ENCODE results near the gene MEIOC. TPM values are rescaled to one million over a fixed set of nuclear protein-coding genes. Genes with fewer than 3 reads are reported as not detected.

Gene MEIOC
- polyA plus RNA-seq, 10 donors = 0.64 to 2.0 (median 1.2) TPM

DNA sequence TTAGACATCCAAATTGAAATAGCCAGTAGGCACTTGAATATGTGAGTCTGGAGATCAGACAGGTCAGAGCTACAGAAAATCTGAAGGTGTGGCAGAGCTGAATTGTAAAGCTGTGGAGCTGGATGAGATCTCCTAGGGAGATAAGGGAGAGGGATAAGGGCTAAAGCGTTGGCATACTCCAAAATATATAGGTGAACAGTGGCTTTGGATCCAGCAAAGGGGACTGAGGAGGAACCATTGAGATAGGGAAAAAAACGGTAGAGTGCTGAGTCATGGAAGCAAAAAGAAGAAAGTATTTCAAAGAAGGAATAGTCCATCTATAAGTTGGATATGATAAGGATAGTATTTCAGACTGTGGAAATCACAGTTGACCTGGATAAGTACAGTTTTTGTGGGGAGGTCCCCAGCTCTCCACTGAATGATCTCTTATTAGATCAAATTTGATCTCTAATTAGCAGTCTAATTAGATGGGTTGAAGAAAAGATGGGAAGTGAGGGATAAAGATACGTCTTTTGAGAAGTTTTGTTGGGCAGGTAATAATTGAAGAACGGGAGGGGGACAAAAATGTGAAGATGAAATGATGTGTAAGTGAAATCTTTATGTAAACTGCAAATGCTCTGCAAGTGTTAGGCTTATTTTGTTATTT is 51.6 kb downstream of the MEIOC start:
- DNase-seq = no peak

DNA sequence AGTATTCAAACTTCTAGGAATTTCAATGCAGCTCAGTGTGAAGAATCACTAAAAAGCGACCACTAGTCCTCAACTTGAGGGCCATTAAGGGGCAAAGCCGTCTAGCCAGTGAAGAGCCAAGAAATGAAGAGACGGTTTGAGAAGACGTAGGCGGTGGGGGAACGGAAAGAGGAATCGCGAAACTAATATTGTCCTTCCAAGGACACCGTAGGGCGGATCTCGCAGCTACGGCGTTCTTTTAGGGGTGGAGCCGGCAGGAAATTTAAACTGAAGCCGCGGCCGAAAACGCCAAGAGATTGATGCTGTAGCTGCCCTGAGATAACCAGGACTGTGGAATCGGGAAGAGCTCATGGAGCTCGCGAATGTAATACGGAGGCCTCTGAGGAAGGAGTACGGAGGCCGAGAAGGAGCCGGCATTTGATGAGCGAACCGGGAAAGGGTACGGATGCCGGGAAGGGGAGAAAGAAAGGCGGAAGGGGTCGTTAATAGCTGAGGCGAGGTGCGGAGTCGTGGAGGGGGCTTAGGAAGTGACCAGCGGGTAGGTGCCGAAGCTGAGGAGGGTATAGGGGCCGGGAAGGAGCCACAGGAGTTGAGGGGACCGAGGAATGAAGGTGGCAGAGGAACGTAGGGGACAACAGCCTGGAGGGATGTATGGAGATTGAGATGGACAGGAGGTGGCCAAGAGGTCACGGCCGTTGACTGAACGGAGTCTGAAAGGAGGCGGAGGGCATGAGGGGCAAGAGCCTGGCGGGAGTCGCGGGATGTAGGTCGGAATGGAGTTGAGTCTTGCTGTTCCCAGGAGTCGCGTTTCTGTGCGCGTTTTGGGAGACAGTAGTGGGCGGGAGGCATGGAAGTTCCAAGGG is 52.4 kb downstream of the MEIOC start, which contains the start of gene DBF4B:
TSS of gene DBF4B (plus strand) at position 265 of the 863 bp plus-strand sequence. CDS start at position 421, 156 bp downstream.
- DNase-seq = peak; percentile 95 to 98 (median 96)

DNA sequence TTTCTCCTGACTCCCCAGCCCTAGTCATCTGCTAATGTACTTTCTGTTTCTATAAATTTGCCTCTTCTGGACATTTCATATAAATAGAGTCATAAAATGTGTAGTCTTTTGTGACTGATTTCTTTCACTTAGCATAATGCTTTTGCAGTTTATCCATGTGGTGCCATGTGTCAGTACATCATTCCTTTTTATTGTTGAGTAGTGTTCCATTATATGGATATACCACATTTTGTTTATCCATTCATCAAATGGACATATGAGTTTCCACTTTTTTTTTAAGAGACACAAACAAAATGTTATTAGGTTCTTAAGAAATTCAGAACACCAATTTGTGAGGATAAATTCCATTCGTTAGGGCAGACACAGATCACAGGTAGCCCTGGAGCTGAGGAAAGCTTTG is 63.2 kb downstream of the MEIOC start:
- no peak for DNase-seq

DNA sequence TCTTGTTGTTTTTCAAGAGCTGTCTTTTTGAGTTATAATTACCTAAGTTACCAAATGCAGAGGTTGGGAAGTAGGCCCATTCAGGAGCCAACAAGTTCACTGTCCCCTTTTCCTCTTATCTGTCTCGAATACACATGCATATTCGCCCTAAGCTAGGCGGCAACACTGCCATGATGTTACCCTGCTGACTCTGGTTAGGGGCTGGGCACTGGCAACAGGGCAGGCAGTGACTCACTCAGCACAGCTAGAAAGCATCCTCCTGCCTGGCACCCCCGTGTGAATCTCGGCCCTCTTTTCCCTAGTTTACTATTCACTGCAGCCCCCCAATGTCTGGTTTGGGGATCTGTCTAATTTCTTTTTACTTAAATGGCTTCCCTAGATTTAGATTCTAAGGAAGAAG is 66.0 kb downstream of the MEIOC start:
- no peak for DNase-seq

Other genes starting within 250 kb of the MEIOC start
- 10 to 100 TPM; 21.1 to 36.9 (median 27.0) TPM for gene GPATCH8, start 153.1 kb upstream of the MEIOC start, polyA plus RNA-seq (ENCODE audit: insufficient read length in 10 of 10)
- gene FZD2, start 99.0 kb upstream of the MEIOC start, polyA plus RNA-seq (ENCODE audit: insufficient read length in 10 of 10) = 10 to 100 TPM; 11.6 to 27.2 (median 15.9) TPM
- 10 to 100 TPM; 24.0 to 35.9 (median 31.0) TPM for gene CCDC43, start 33.3 kb downstream of the MEIOC start, polyA plus RNA-seq (ENCODE audit: insufficient read length in 10 of 10)
- gene DBF4B, start 52.2 kb downstream of the MEIOC start, polyA plus RNA-seq (ENCODE audit: insufficient read length in 10 of 10) = 1 to 10 TPM; 4.4 to 9.2 (median 7.4) TPM
- gene ADAM11, start 102.5 kb downstream of the MEIOC start, polyA plus RNA-seq (ENCODE audit: insufficient read length in 10 of 10) = 1 to 10 TPM; 1.4 to 3.6 (median 1.7) TPM
- gene GJC1, start 173.8 kb downstream of the MEIOC start, polyA plus RNA-seq (ENCODE audit: insufficient read length in 10 of 10) = 10 to 100 TPM; 17.9 to 36.6 (median 22.9) TPM
- gene HIGD1B, start 191.4 kb downstream of the MEIOC start, polyA plus RNA-seq (ENCODE audit: insufficient read length in 10 of 10) = 1 to 10 TPM; 2.8 to 6.8 (median 4.5) TPM
- 10 to 100 TPM; 53.8 to 77.5 (median 64.4) TPM for gene EFTUD2, start 243.0 kb downstream of the MEIOC start, polyA plus RNA-seq (ENCODE audit: insufficient read length in 10 of 10)